HepG2 (cell line): ENCODE measurements around the gene TTPAL. TPM values are rescaled to one million over a fixed set of nuclear protein-coding genes. Genes with fewer than 3 reads are reported as not detected.

ENCODE experiments used
- ARHGAP35 ChIP-seq: sonication (generic); formaldehyde crosslinking; IDR thresholded peaks from 2 replicates; pipeline ENCODE4 v1.9.0; 2022; ENCODE audit warnings: mild to moderate bottlenecking, inconsistent platforms, moderate library complexity, missing genetic modification reagents, borderline replicate concordance
- DNMT3B ChIP-seq: conservative IDR thresholded peaks from 2 replicates; pipeline ENCODE4 v1.6.1; 2016; ENCODE audit warnings: missing biosample characterization, control low read depth
- FOSL1 ChIP-seq: sonication (generic); formaldehyde crosslinking; IDR thresholded peaks from 2 replicates; pipeline ENCODE4 v1.9.0; 2021; ENCODE audit warnings: missing genetic modification reagents, borderline replicate concordance
- RBAK ChIP-seq: sonication (generic); formaldehyde crosslinking; IDR thresholded peaks from 2 replicates; pipeline ENCODE4 v1.5.1; 2020; ENCODE audit warnings: mild to moderate bottlenecking, missing genetic modification reagents
- SMARCE1 ChIP-seq: fragments of 450-650 bp; IDR thresholded peaks from 2 replicates; pipeline ENCODE4 v1.6.1; 2017; ENCODE audit warnings: borderline replicate concordance
- SUZ12 ChIP-seq: fragments of 150-350 bp; IDR thresholded peaks from 2 replicates; pipeline ENCODE4 v1.6.1; 2014; ENCODE audit warnings: low read depth, low read length
- SYNCRIP ChIP-seq: fragments of 200-400 bp; formaldehyde crosslinking; IDR thresholded peaks from 2 replicates; pipeline ENCODE4 v1.6.1; 2018; ENCODE audit warnings: mild to moderate bottlenecking, low read depth, low read length; ENCODE audit not compliant: insufficient read depth
- TOPORS ChIP-seq: sonication (generic); formaldehyde crosslinking; IDR thresholded peaks from 2 replicates; pipeline ENCODE4 v1.8.0; 2023; ENCODE audit warnings: mild to moderate bottlenecking, missing genetic modification reagents
- ZFP41 ChIP-seq: sonication (generic); formaldehyde crosslinking; IDR thresholded peaks from 2 replicates; pipeline ENCODE4 v1.4.0; 2020; ENCODE audit warnings: mild to moderate bottlenecking, missing genetic modification reagents, borderline replicate concordance
- ZKSCAN5 ChIP-seq: sonication (generic); formaldehyde crosslinking; IDR thresholded peaks from 2 replicates; pipeline ENCODE4 v1.5.1; 2020; ENCODE audit warnings: mild to moderate bottlenecking, missing genetic modification reagents
- ZKSCAN8 ChIP-seq: IDR thresholded peaks from 2 replicates; pipeline ENCODE4 v1.6.1; 2016; ENCODE audit warnings: borderline replicate concordance, missing genetic modification reagents, missing compliant biosample characterization
- ZNF207 ChIP-seq: fragments of 450-650 bp; IDR thresholded peaks from 2 replicates; pipeline ENCODE4 v1.6.1; 2016; ENCODE audit warnings: antibody characterized with exemption, borderline replicate concordance
- ZNF263 ChIP-seq: sonication (generic); formaldehyde crosslinking; IDR thresholded peaks from 2 replicates; pipeline ENCODE4 v1.4.0; 2020; ENCODE audit warnings: missing genetic modification reagents
- ZNF644 ChIP-seq: IDR thresholded peaks from 2 replicates; pipeline ENCODE4 v1.6.1; 2016; ENCODE audit warnings: low read depth
- ZSCAN5A ChIP-seq: sonication (generic); formaldehyde crosslinking; IDR thresholded peaks from 2 replicates; pipeline ENCODE4 v1.8.0; 2022; ENCODE audit warnings: mild to moderate bottlenecking, missing genetic modification reagents, borderline replicate concordance
- polyA plus RNA-seq, 8 experiments: library from polyadenylated mRNA; depleted of rRNA in 3 of 8; stranded (reverse) in 7 of 8; unstranded in 1 of 8; fragments of >200 nt; fragmentation: Illumina TruSeq in 4 of 8; extraction: Trizol in 4 of 8; gene quantifications; 2 replicates each; pipeline versions ENCODE4 v1.2.1 to v1.2.3, GENCODE V29; 2011 to 2016; ENCODE audit warnings: low read depth in 4 of 8, missing spikeins in 1 of 8, mixed read lengths in 1 of 8; ENCODE audit not compliant: insufficient read depth in 1 of 8
- total RNA-seq, 5 experiments: library from RNA; depleted of rRNA; stranded (reverse); fragments of >200 nt; fragmentation: Illumina TruSeq; extraction: Trizol; gene quantifications; 2 replicates each; pipeline ENCODE4 v1.2.3, GENCODE V29; 2016; ENCODE audit warnings: low read depth in 1 of 5
- TF ChIP-seq, protein P1 (sequence below): sonication (generic); formaldehyde crosslinking; IDR thresholded peaks from 2 replicates; pipeline ENCODE4 v1.8.0; 2022; ENCODE audit warnings: missing genetic modification reagents, mild to moderate bottlenecking, moderate library complexity, borderline replicate concordance
- TF ChIP-seq, protein P2 (sequence below): sonication (generic); formaldehyde crosslinking; IDR thresholded peaks from 2 replicates; pipeline ENCODE4 v1.9.0; 2021; ENCODE audit warnings: mild to moderate bottlenecking, missing genetic modification reagents

TTPAL gene
- total and polyA plus RNA-seq, 2 of the 13 experiments (the other 11 are each of a cell fraction or from before 2014, with no cell fraction given), result 4.3 to 18.8 TPM

GRCh38 chr20:44475694-44476560 is at the start of gene TTPAL (continued):
- TF ChIP-seq ARHGAP35 (CRISPR knock-in tag) (peak; percentile 98), TOPORS (CRISPR knock-in tag) (peak; percentile 99), ZKSCAN8 (CRISPR knock-in tag) (peak; percentile 88), ZNF644 (CRISPR knock-in tag) (0 out of 2 replicates have a peak, but pooled peaks have one; percentile 27), ZSCAN5A (CRISPR knock-in tag) (peak; percentile 98), ZNF207 (no peak), SMARCE1 (no peak), FOSL1 (CRISPR knock-in tag) (no peak), ZFP41 (CRISPR knock-in tag) (peak; percentile 96), SYNCRIP (no peak), SUZ12 (no peak), ZKSCAN5 (no peak), ZNF263 (peak; percentile 72; the same call in 1 of the 2 replicates), RBAK (no peak; the same call in 1 of the 2 replicates), DNMT3B (CRISPR knock-in tag) (0 out of 2 replicates have a peak, but pooled peaks have one; percentile 48)
- TF ChIP-seq, protein P1, sequence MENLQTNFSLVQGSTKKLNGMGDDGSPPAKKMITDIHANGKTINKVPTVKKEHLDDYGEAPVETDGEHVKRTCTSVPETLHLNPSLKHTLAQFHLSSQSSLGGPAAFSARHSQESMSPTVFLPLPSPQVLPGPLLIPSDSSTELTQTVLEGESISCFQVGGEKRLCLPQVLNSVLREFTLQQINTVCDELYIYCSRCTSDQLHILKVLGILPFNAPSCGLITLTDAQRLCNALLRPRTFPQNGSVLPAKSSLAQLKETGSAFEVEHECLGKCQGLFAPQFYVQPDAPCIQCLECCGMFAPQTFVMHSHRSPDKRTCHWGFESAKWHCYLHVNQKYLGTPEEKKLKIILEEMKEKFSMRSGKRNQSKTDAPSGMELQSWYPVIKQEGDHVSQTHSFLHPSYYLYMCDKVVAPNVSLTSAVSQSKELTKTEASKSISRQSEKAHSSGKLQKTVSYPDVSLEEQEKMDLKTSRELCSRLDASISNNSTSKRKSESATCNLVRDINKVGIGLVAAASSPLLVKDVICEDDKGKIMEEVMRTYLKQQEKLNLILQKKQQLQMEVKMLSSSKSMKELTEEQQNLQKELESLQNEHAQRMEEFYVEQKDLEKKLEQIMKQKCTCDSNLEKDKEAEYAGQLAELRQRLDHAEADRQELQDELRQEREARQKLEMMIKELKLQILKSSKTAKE, result no peak; the same call in 1 of the 2 replicates
- TF ChIP-seq, protein P2, sequence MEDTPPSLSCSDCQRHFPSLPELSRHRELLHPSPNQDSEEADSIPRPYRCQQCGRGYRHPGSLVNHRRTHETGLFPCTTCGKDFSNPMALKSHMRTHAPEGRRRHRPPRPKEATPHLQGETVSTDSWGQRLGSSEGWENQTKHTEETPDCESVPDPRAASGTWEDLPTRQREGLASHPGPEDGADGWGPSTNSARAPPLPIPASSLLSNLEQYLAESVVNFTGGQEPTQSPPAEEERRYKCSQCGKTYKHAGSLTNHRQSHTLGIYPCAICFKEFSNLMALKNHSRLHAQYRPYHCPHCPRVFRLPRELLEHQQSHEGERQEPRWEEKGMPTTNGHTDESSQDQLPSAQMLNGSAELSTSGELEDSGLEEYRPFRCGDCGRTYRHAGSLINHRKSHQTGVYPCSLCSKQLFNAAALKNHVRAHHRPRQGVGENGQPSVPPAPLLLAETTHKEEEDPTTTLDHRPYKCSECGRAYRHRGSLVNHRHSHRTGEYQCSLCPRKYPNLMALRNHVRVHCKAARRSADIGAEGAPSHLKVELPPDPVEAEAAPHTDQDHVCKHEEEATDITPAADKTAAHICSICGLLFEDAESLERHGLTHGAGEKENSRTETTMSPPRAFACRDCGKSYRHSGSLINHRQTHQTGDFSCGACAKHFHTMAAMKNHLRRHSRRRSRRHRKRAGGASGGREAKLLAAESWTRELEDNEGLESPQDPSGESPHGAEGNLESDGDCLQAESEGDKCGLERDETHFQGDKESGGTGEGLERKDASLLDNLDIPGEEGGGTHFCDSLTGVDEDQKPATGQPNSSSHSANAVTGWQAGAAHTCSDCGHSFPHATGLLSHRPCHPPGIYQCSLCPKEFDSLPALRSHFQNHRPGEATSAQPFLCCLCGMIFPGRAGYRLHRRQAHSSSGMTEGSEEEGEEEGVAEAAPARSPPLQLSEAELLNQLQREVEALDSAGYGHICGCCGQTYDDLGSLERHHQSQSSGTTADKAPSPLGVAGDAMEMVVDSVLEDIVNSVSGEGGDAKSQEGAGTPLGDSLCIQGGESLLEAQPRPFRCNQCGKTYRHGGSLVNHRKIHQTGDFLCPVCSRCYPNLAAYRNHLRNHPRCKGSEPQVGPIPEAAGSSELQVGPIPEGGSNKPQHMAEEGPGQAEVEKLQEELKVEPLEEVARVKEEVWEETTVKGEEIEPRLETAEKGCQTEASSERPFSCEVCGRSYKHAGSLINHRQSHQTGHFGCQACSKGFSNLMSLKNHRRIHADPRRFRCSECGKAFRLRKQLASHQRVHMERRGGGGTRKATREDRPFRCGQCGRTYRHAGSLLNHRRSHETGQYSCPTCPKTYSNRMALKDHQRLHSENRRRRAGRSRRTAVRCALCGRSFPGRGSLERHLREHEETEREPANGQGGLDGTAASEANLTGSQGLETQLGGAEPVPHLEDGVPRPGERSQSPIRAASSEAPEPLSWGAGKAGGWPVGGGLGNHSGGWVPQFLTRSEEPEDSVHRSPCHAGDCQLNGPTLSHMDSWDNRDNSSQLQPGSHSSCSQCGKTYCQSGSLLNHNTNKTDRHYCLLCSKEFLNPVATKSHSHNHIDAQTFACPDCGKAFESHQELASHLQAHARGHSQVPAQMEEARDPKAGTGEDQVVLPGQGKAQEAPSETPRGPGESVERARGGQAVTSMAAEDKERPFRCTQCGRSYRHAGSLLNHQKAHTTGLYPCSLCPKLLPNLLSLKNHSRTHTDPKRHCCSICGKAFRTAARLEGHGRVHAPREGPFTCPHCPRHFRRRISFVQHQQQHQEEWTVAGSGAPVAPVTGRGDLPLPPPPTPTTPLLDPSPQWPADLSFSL (CRISPR knock-in tag), result peak; percentile 47; the same call in 1 of the 2 replicates
